SK-N-SH (cell line): ENCODE results near the gene CACNG7. TPM values are rescaled to one million over a fixed set of nuclear protein-coding genes. Genes with fewer than 3 reads are reported as not detected.

ENCODE experiments used
- CTCF ChIA-PET: fragments of 300-600, 350-600 bp; formaldehyde crosslinking; extraction: SDS; loops from one replicate; lab custom pipeline; 2021; lab: Yijun Ruan, JAX
- POLR2A ChIA-PET: fragments of 350-600 bp; sonication (Branson Sonifier 250); formaldehyde crosslinking; extraction: SDS; loops from one replicate; lab custom pipeline; 2020; ENCODE audit warnings: antibody characterized with exemption, inconsistent platforms; lab: Yijun Ruan, JAX
- DNase-seq: peaks from one replicate; pipeline ENCODE4 v3.0.0; 2012
- H2AFZ ChIP-seq: fragments of 200-600 bp; sonication (generic); 2 replicates; pipeline ENCODE4 v1.8.1; 2016; ENCODE audit warnings: antibody characterized with exemption, mild to moderate bottlenecking, low read depth
- H3F3A ChIP-seq: fragments of 200-600 bp; sonication (generic); replicated peaks from 2 replicates; pipeline ENCODE3; 2016; ENCODE audit warnings: antibody characterized with exemption, mild to moderate bottlenecking; ENCODE audit not compliant: insufficient read depth
- H3K27ac ChIP-seq, 2 experiments: fragments of 200-500 bp in 1 of 2; fragments of 200-600 bp in 1 of 2; sonication (Bioruptor generic) in 1 of 2; sonication (generic), shearing (Covaris generic) in 1 of 2; 2 replicates each; pipeline versions ENCODE4 v1.5.1 to v1.6.1; 2014 to 2016; ENCODE audit warnings: low read depth in 2 of 2, inconsistent platforms in 1 of 2, low read length in 1 of 2, mild to moderate bottlenecking in 1 of 2, mixed read lengths in 1 of 2
- H3K27me3 ChIP-seq: fragments of 200-600 bp; sonication (generic), shearing (Covaris generic); 2 replicates; pipeline ENCODE4 v1.6.1; 2016; ENCODE audit warnings: mixed run types; ENCODE audit not compliant: insufficient read depth
- H3K36me3 ChIP-seq, 2 experiments: fragments of 200-500 bp in 1 of 2; fragments of 200-600 bp in 1 of 2; sonication (Bioruptor generic) in 1 of 2; sonication (generic) in 1 of 2; replicated peaks in 1 of 2; 2 replicates each; pipeline versions ENCODE3 to v1.5.1; 2014 to 2016; ENCODE audit warnings: low read length in 1 of 2, mild to moderate bottlenecking in 1 of 2; ENCODE audit not compliant: insufficient read depth in 2 of 2, control insufficient read depth in 1 of 2
- H3K4me1 ChIP-seq, 2 experiments: fragments of 200-500 bp in 1 of 2; fragments of 200-600 bp in 1 of 2; sonication (Bioruptor generic) in 1 of 2; sonication (generic), shearing (Covaris generic) in 1 of 2; 2 replicates each; pipeline versions ENCODE4 v1.5.1 to v1.6.1; 2014 to 2016; ENCODE audit warnings: low read depth in 1 of 2, low read length in 1 of 2, mixed run types in 1 of 2; ENCODE audit not compliant: insufficient read depth in 2 of 2, control insufficient read depth in 1 of 2
- H3K4me2 ChIP-seq: fragments of 200-600 bp; sonication (generic), shearing (Covaris generic); 2 replicates; pipeline ENCODE4 v1.6.1; 2017; ENCODE audit warnings: mixed run types
- H3K4me3 ChIP-seq, 2 experiments: fragments of 200-500 bp in 1 of 2; fragments of 200-600 bp in 1 of 2; sonication (Bioruptor generic) in 1 of 2; sonication (generic), shearing (Covaris generic) in 1 of 2; 2 replicates each; pipeline versions ENCODE4 v1.5.1 to v1.8.1; 2014 to 2016; ENCODE audit warnings: low read depth in 2 of 2, inconsistent platforms in 1 of 2, low read length in 1 of 2, mild to moderate bottlenecking in 1 of 2, mixed read lengths in 1 of 2, moderate library complexity in 1 of 2
- H3K79me2 ChIP-seq: fragments of 200-600 bp; sonication (generic); 2 replicates; pipeline ENCODE4 v1.8.1; 2017; ENCODE audit warnings: mild to moderate bottlenecking; ENCODE audit not compliant: insufficient read depth
- H3K9ac ChIP-seq: fragments of 200-600 bp; sonication (generic); 2 replicates; pipeline ENCODE4 v1.6.1; 2017; ENCODE audit warnings: mixed run types
- H3K9me2 ChIP-seq: fragments of 200-600 bp; sonication (generic); 2 replicates; pipeline ENCODE4 v1.6.1; 2017; ENCODE audit warnings: mixed run types
- H3K9me3 ChIP-seq: fragments of 200-600 bp; sonication (generic); 2 replicates; pipeline ENCODE4 v1.6.1; 2017; ENCODE audit warnings: mixed run types, mild to moderate bottlenecking, moderate library complexity
- H4K20me1 ChIP-seq: fragments of 200-600 bp; sonication (generic); 2 replicates; pipeline ENCODE4 v1.6.1; 2017; ENCODE audit warnings: mild to moderate bottlenecking, mixed run types; ENCODE audit not compliant: insufficient read depth
- CHD2 ChIP-seq: fragments of 150-350 bp; IDR thresholded peaks from 2 replicates; pipeline ENCODE4 v1.6.1; 2018; ENCODE audit warnings: low read length; ENCODE audit not compliant: partially characterized antibody
- ELF1 ChIP-seq: IDR thresholded peaks from 2 replicates; pipeline ENCODE4 v1.4.0; 2012
- EP300 ChIP-seq, 2 experiments: IDR thresholded peaks; 2 replicates each; pipeline versions ENCODE4 v1.4.0 to v1.6.1; 2012; ENCODE audit warnings: borderline replicate concordance in 1 of 2, low read depth in 1 of 2, low read length in 1 of 2
- FOSL2 ChIP-seq: IDR thresholded peaks from 2 replicates; pipeline ENCODE4 v1.4.0; 2012; ENCODE audit warnings: low read depth, mild to moderate bottlenecking, moderate library complexity, borderline replicate concordance
- FOXJ3 ChIP-seq: sonication (generic); formaldehyde crosslinking; IDR thresholded peaks from 2 replicates; pipeline ENCODE4 v1.5.1; 2020; ENCODE audit warnings: mild to moderate bottlenecking, missing genetic modification reagents
- FOXM1 ChIP-seq: IDR thresholded peaks from 2 replicates; pipeline ENCODE4 v1.4.0; 2012; ENCODE audit warnings: low read depth, mild to moderate bottlenecking
- GABPA ChIP-seq: IDR thresholded peaks from 2 replicates; pipeline ENCODE4 v1.4.0; 2012; ENCODE audit warnings: low read depth, mild to moderate bottlenecking
- IRF3 ChIP-seq: fragments of 150-350 bp; IDR thresholded peaks from 2 replicates; pipeline ENCODE4 v1.6.1; 2016; ENCODE audit warnings: mild to moderate bottlenecking, low read depth, low read length
- MEF2A ChIP-seq: IDR thresholded peaks from 2 replicates; pipeline ENCODE4 v1.4.0; 2012; ENCODE audit warnings: low read depth, borderline replicate concordance
- MXI1 ChIP-seq: IDR thresholded peaks from 2 replicates; pipeline ENCODE4 v1.6.1; 2012; ENCODE audit warnings: mild to moderate bottlenecking, low read depth, low read length, improper control_type of control experiment
- POLR2AphosphoS5 ChIP-seq: IDR thresholded peaks from 2 replicates; pipeline ENCODE4 v1.6.1; 2012; ENCODE audit warnings: low read depth, low read length
- RCOR1 ChIP-seq: fragments of 150-350 bp; IDR thresholded peaks from 2 replicates; pipeline ENCODE4 v1.6.1; 2017; ENCODE audit warnings: antibody characterized with exemption, low read length
- RFX5 ChIP-seq: IDR thresholded peaks from 2 replicates; pipeline ENCODE4 v1.6.1; 2012; ENCODE audit warnings: mild to moderate bottlenecking, improper control_type of control experiment, low read length
- SIN3A ChIP-seq: IDR thresholded peaks from 2 replicates; pipeline ENCODE4 v1.6.1; 2012; ENCODE audit warnings: low read depth, mild to moderate bottlenecking, low read length, moderate library complexity, borderline replicate concordance
- TAF1 ChIP-seq: IDR thresholded peaks from 2 replicates; pipeline ENCODE4 v1.6.1; 2012; ENCODE audit warnings: low read depth, mild to moderate bottlenecking, low read length, moderate library complexity, borderline replicate concordance
- TEAD4 ChIP-seq: IDR thresholded peaks from 2 replicates; pipeline ENCODE4 v1.4.0; 2012; ENCODE audit warnings: mild to moderate bottlenecking, borderline replicate concordance; ENCODE audit not compliant: insufficient read depth
- YY1 ChIP-seq: IDR thresholded peaks from 2 replicates; pipeline ENCODE4 v1.4.0; 2012; ENCODE audit warnings: low read depth, mild to moderate bottlenecking
- WGBS: methylation state at CpG from one replicate; pipeline ENCODE4 v1.1.6; 2017; ENCODE audit warnings: low lambda C conversion rate; 5-methylcytosine and 5-hydroxymethylcytosine counted together
- polyA plus RNA-seq, 3 experiments: library from polyadenylated mRNA; depleted of rRNA; stranded (reverse); fragments of >200 nt; gene quantifications; 2 replicates each; pipeline ENCODE4 v1.2.3, GENCODE V29; 2012
- TF ChIP-seq, protein P1 (sequence below): IDR thresholded peaks from 2 replicates; pipeline ENCODE4 v1.4.0; 2012; ENCODE audit warnings: low read depth, borderline replicate concordance
- TF ChIP-seq, protein P2 (sequence below): IDR thresholded peaks from 2 replicates; pipeline ENCODE4 v1.6.1; 2012; ENCODE audit warnings: mild to moderate bottlenecking, low read depth, low read length, moderate library complexity

Gene CACNG7
- polyA plus RNA-seq, 1 of the 3 experiments (the other 2 are of a cell fraction): 25.7 TPM

GRCh38 chr19:53992815-53993214 lies 83.7 kb downstream of the CACNG7 start (continued):
- TF ChIP-seq FOXM1: no peak
- TF ChIP-seq SIN3A: no peak
- no peak for TF ChIP-seq MXI1
- TF ChIP-seq FOXJ3 (CRISPR knock-in tag): no peak

GRCh38 chr19:53993448-53993847 lies 84.4 kb downstream of the CACNG7 start:
- no peak for DNase-seq
- Histone ChIP-seq H3K27ac (no peak overlapping the region), H3K36me3 (no peaks in the 10 kb centered on the region), H3K27me3 (peaks cover 5% of the 10 kb centered on the region; the same call in 1 of the 2 replicates), H3K9me2 (no peaks in the 10 kb centered on the region), H3K4me2 (no peak overlapping the region), H3K4me1 (peaks cover 14 to 16% of the 10 kb centered on the region in 2 experiments; a peak in 3 of 4 replicates), H3K9ac (no peak overlapping the region), H3F3A (peaks cover 13% of the 10 kb centered on the region), H3K4me3 (no peak overlapping the region), H4K20me1 (no peaks in the 10 kb centered on the region), H2AFZ (no peak overlapping the region)
- CTCF ChIA-PET: interaction anchor here (1.0 to 2.8 kb wide), 3 partner anchors 12 to 142 kb away, joined by 3 to 23 read pairs (median 4); no protein-coding TSS in a partner anchor
- POLR2A ChIA-PET: no interaction called here
- TF ChIP-seq, protein P1, sequence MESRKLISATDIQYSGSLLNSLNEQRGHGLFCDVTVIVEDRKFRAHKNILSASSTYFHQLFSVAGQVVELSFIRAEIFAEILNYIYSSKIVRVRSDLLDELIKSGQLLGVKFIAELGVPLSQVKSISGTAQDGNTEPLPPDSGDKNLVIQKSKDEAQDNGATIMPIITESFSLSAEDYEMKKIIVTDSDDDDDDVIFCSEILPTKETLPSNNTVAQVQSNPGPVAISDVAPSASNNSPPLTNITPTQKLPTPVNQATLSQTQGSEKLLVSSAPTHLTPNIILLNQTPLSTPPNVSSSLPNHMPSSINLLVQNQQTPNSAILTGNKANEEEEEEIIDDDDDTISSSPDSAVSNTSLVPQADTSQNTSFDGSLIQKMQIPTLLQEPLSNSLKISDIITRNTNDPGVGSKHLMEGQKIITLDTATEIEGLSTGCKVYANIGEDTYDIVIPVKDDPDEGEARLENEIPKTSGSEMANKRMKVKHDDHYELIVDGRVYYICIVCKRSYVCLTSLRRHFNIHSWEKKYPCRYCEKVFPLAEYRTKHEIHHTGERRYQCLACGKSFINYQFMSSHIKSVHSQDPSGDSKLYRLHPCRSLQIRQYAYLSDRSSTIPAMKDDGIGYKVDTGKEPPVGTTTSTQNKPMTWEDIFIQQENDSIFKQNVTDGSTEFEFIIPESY: no peak
- TF ChIP-seq, protein P2, sequence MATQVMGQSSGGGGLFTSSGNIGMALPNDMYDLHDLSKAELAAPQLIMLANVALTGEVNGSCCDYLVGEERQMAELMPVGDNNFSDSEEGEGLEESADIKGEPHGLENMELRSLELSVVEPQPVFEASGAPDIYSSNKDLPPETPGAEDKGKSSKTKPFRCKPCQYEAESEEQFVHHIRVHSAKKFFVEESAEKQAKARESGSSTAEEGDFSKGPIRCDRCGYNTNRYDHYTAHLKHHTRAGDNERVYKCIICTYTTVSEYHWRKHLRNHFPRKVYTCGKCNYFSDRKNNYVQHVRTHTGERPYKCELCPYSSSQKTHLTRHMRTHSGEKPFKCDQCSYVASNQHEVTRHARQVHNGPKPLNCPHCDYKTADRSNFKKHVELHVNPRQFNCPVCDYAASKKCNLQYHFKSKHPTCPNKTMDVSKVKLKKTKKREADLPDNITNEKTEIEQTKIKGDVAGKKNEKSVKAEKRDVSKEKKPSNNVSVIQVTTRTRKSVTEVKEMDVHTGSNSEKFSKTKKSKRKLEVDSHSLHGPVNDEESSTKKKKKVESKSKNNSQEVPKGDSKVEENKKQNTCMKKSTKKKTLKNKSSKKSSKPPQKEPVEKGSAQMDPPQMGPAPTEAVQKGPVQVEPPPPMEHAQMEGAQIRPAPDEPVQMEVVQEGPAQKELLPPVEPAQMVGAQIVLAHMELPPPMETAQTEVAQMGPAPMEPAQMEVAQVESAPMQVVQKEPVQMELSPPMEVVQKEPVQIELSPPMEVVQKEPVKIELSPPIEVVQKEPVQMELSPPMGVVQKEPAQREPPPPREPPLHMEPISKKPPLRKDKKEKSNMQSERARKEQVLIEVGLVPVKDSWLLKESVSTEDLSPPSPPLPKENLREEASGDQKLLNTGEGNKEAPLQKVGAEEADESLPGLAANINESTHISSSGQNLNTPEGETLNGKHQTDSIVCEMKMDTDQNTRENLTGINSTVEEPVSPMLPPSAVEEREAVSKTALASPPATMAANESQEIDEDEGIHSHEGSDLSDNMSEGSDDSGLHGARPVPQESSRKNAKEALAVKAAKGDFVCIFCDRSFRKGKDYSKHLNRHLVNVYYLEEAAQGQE: no peak
- TF ChIP-seq YY1: no peak
- no peak for TF ChIP-seq MEF2A
- no peak for TF ChIP-seq RFX5
- TF ChIP-seq RCOR1: no peak
- no peak for TF ChIP-seq MXI1
- no peak for TF ChIP-seq TEAD4
- no peak for TF ChIP-seq CHD2
- TF ChIP-seq EP300 (IDR thresholded peaks at IDR 0.05; ENCODE audit: borderline replicate concordance in 1 of 2, low read depth in 1 of 2, low read length in 1 of 2): no peak
- no peak for TF ChIP-seq FOSL2
- no peak for TF ChIP-seq ELF1
- TF ChIP-seq TAF1: no peak
- no peak for TF ChIP-seq POLR2AphosphoS5
- TF ChIP-seq GABPA: no peak
- TF ChIP-seq IRF3: no peak
- TF ChIP-seq, all 33 proteins: peak for 0
- H3K79me2 ChIP-seq: no peaks in the 10 kb centered on the region
- WGBS: 29% methylated on average over 2 of the region's 3 CpGs
- no peaks in the 10 kb centered on the region for H3K9me3 ChIP-seq
